SH-SY5Y (cell line): ENCODE measurements around the gene CCNF.

ENCODE experiments used
- GATA2 ChIP-seq: IDR thresholded peaks from 2 replicates; pipeline ENCODE4 v1.6.1; 2011; ENCODE audit warnings: mild to moderate bottlenecking, low read depth, low read length
- GATA3 ChIP-seq: IDR thresholded peaks from 2 replicates; pipeline ENCODE4 v1.6.1; 2011; ENCODE audit warnings: low read depth, mild to moderate bottlenecking, low read length, moderate library complexity

- peak; percentile 12; the same call in 1 of the 2 replicates for TF ChIP-seq GATA2
- TF ChIP-seq GATA3: no peak
Observed at GRCh38 chr16:2468725-2469398, 39.6 kb downstream of the CCNF start.
